ENCODE measurements around the gene TMEM11.

Gene TMEM11, protein sequence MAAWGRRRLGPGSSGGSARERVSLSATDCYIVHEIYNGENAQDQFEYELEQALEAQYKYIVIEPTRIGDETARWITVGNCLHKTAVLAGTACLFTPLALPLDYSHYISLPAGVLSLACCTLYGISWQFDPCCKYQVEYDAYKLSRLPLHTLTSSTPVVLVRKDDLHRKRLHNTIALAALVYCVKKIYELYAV

DNA sequence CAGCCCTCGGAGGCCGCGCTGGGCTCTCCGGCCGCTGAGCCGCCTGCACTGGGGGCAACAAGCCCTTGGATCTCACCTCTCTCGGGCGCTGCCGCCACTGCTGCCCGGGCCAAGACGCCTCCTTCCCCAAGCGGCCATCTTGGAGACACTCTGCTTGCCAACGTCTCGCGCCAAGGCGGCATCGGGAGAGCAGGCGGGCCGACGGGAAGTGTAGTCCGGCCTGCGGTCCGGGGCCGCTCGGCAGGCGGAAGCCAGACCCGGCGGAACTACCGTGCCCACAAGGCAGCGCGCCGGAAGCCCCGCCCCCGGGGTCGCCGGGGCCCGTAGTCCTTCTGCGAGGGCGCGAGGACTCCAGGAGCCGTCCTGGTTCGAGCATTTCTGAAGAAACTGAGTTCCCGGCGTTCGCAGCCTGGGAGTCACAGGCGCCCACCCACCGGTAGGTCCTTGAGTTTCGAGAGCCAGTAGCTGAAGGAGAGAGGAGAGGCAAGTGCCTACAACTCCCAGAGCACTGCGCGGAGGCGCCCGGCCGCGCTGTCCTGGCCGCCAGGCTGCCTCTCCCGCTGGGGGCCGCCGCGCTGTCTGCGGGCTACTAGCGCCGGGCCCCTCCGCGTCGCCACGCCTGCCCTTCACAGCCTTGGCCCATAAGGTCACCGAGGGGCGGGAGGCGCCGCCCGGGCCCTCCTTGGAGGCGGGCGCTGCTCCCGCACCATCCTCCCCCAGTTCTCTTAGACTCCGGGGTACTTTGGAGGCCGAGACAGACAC, at the start of gene TMEM11:
Gene TMEM11 (minus strand): TSS at position 147 of the 762 bp plus-strand sequence. CDS start 9 bp downstream, at position 138.
- peak; percentile 93 for DNase-seq

DNA sequence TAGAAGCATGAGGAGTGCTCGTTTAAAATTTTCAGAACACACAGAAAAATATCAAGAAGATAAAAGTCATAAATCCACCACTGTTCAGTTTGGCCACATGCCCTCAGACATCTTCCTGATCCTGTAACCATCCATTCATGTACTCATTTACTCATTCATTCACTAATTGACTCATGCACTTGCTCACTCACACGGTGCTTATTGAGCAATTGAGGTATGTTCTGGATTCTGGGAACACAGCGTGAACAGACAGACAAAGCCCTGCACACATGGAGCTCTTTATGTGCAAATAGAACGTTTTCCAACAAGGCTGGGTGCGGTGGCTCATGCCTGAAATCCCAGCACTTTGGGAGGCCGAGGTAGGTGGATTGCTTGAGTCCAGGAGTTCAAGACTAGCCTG, 49.4 kb upstream of the TMEM11 start:
- no peak for DNase-seq

DNA sequence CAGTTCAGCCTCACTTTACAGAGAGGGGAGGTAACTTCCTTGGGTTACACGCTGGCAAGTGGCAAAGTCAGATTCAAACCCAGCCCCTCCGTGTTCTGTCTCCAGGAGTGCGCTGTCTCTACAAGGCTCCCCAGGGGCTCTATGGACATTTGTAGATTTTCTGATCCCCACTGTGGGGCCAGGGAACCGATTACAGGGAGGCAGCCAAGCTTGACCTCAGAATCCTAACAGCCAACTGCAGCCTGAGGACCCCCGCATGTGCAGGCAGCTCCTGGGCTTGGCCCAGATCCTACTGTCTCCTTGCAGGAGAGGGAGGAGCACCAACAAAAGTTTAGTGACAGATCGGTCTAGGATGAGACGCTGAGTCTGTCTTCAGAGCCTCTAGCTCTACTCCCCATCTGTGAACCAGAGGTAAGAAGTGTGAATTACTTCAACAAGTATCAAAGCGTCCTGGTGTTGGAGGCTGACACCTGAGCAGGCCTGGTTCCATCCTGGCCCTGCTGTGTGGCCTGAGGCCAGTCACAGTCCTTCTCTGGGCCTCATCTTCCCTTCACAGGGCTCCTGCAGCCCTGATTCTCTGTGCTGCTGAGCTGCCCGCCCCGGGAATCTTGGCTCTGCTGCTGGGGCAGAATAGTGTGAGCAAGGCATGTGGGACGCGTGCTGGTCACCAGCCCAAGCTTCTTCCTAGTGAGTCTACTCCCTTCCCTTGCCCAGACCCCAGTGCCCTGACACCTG, 48.5 kb upstream of the TMEM11 start:
- DNase-seq: no peak

GRCh38 chr17:21258593-21258992, 44.6 kb upstream of the TMEM11 start:
- DNase-seq: no peak

- DNase-seq: no peak
Measured at GRCh38 chr17:21253646-21254441, 39.9 kb upstream of the TMEM11 start.

DNA sequence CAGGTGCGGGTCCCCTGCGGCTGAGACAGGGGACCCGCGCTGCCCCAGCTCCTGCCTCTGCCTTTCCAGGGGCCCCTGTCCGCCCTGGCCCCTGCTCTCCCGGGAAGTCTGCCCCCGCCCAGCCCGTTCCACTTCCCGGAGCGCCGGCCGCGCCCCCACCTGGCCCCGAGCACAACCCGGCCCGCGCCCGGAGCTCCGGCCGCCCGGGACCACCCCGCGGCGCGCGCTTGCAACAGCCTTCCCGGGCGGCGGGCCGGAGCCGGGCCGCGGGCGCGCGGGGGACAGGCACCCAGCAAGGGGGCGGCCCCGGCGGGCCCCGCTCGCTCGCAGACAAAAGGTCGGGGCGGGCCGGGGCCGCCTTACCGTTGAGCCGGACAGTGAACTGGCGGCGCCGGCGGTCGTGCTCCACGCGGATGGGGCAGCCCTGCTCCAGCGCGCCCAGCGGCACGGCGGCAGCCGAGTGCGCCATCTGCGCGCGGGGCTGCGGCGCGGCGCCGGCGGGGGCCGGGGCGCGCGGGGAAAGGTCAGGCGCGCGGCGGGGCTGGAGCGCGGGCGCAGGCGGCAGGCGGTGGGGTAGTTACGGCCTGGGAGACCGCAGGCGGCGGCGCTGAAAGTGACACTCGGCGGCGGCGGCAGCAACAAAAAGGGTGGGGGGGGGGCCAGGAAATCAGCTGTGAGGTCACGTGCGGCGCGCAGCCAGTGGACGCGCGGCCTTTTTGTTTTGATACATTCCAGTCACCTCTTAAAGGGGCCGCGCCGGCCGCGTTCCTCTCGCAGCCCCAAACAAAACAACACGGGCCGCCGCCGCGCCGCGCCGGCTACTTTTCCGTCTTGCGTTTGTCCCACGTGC, 39.1 kb upstream of the TMEM11 start, which contains the start of gene NATD1:
Gene NATD1 (minus strand): TSS at position 615 of the 850 bp plus-strand sequence. CDS start 146 bp downstream, at position 469.
- peak; percentile 50 for DNase-seq

DNA sequence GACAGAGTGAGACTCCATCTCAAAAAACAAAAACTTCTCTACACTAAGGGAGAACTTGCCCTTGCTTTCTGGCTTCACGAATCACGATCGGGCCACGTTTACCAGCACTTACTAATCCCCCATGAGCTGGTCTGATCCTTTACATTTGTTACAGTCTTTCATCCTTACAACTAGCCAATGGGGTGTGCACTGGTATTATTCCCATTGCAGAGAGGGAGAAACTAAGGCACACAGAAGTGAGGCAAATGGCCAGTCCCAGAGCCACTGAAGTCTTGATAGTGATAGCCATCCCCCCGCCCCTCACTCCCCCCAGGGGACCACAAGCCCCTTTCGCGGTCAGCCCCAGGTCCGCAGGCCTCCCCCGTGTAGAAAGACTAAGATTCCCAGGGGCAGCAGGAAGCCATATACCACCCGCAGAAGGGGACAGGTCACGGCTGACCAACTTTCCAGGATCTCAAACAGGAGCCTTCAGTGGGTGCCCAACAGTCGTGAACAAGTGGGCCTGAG, 38.4 kb upstream of the TMEM11 start:
- DNase-seq: no peak

DNA sequence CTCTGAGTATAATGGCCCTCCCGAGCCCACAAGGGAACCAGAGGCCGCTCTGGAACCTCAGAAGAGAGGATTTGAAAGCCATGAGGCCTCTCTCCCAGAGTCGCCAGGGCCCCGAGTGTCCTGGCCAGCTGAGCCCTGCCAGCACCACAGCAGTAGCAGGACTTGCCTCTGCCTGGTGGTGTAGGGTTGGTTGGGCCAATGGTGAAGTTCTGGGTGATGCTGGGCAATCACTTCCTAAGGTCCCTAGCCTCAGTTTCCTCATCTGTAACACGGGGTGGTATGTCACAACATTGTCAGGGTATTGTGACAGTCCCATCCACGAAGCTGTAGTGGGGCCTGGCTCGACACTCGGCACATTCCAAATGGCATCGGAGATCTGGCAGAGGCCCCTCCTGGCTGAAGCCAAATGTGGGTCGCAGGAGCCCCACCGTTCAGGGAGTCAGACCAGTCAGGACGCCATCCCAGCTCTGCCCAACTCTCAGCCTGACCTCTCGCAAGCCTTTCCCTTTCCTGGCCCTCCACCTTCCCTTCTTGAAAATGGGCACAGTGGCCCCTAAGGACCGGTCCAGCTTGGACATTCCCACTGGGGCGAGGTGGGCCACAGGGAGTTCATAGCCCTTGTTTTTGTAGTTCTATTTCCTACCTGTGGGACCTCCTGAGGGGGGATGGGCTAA, 37.5 kb upstream of the TMEM11 start:
- no peak for DNase-seq

DNA sequence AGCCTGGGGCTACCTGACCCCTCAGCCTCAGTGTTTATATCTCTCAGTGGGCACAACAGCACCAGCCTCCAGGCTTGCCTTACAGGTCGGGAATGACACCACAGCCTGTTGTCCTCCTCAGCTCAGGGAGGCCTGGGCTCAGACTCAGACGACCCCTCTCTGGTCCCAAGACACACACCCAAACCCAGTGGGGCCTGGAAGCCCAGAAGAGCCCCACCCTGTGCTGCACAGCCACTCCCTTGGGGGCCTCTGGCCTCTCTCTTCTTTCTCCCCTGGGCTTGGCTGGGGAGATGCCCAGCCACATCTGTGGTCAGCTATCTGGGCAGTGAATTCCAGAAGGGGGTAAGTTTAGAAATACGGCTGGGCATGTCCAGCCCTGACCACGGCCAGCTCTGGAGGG, 36.9 kb upstream of the TMEM11 start:
- DNase-seq: no peak

- DNase-seq: peak; percentile 5
Measured at GRCh38 chr17:21249920-21250703, 36.2 kb upstream of the TMEM11 start.

DNA sequence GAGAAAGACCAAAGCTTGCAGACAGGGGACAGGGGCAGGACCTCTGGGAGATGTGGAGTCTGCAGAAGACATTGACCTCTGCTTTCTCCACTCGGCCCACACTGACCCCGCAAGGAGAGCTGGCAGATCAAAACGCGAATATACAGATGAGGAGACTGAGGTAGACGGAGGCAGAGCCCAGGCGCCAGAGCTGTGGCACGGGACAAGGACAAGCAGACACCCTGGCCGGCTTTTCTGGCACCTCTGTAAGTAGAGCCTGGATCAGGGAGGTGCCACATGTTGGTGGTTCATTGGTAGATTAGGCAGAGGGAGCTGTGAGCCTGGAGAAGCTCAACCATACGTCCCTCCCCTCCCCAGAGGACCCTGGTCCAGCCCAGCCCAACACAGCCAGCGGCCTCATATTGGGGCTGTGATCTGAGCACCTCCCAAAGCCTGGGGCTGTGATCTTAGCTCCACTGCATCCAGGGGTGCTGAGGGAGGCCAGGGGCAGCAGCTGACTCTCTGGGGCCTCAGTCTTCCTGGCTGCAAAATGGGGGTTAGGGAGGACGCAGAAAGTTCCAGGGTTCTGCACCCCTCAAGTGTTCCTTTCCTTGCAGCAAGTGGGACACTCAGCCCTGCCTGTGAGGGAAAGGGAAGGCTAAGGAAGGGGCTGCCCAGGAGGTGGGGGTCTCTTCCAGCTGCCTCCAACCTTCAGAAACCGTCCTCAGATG, 35.3 kb upstream of the TMEM11 start:
- DNase-seq: no peak

- DNase-seq: no peak
Measured at GRCh38 chr17:21248500-21248899, 34.5 kb upstream of the TMEM11 start.

GRCh38 chr17:21247552-21248258, 33.7 kb upstream of the TMEM11 start:
- no peak for DNase-seq

GRCh38 chr17:21246698-21247097, 32.7 kb upstream of the TMEM11 start:
- DNase-seq: no peak

- DNase-seq: no peak
Measured at GRCh38 chr17:21245639-21246084, 31.7 kb upstream of the TMEM11 start.

DNA sequence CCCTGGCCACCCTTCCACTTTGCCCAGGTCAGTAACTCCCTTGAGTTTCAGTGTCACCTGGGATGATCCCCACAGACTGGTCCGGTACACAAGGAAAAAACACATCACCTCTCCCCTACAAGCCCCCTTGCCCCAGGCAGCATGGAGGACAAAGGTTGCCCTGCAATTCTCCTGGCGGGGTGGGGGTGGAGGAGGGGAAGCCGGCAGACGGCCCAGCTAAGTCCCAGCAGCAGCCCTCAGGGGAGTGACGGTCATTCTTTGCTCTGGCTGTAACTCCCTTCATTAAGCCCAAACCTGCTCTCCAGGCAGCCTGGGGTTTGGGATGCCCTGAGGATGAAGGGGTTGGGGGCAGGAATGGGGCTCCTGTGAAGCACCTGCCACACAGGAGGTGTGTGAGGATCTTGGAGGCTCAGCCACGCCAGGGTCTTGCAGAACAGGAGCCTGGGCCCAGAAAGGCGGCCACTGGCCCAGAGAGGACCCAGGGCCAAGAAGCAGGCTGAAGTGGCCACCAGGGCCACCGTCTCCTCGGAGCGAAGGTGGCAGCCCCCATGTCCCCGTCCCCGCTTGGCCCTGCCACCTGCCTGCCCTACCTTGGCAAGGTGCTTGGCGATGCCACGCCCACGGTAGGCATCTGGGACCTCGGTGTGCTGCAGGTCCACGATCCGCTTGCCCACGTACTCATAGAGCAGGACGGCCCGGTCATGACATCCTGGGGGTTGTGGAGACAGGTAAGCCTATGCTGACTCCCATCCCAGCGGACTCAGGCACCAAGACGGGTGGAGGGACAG, 29.7 kb upstream of the TMEM11 start:
- no peak for DNase-seq

GRCh38 chr17:21242780-21243515, 29.0 kb upstream of the TMEM11 start:
- DNase-seq: no peak

All from NCI-H1694 treated with DMSO at 0.1 percent for 48 hours (cell line).